NCI-H1417 (cell line): Measurements from ENCODE around the gene PLEKHM2.

Experiments used
- DNase-seq, 3 experiments: peaks; one replicate each; lab custom pipeline; 2025; lab: John Stamatoyannopoulos, UW

The PLEKHM2 gene

DNA sequence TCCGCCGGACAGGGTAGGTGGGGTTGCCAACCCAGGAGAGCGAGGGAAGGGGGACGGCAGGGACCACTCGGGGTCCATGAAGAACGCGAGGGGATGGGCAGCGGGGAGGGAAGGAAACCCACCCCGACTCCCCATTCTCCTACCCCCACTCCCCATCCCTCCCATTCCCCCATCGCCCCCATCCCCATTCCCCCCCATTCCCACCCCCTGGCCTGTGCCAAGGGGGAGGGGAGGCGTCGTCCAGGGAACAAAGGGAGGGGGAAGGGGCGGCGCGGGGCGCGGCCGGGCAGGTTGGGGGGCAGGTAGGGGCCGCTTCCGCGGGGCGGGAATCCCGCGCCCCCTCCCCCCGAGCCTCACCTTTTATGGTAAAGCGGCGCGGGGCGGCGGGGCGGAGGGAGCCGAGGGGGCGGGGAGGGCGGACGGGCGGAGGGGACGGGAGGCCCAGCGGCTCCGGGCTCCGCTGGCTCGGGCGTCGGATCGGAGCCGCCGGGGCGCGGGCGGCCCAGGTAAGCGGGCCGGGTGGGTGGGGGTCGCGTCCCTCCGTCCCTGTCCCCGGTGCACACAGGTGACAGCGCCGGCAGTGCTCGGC, 74.3 kb downstream of the PLEKHM2 start, which contains the start of gene FBLIM1:
Gene FBLIM1 (plus strand): TSS at position 453 of the 589 bp plus-strand sequence. CDS start 6,189 bp downstream, outside the sequence.
- DNase-seq: peak in 2 of 3 experiments; percentile 46 to 71

GRCh38 chr1:15758953-15759661, 75.0 kb downstream of the PLEKHM2 start:
- peak in 2 of 3 experiments; percentile 46 to 71 for DNase-seq

GRCh38 chr1:15760520-15761211, 76.5 kb downstream of the PLEKHM2 start:
- DNase-seq: no peak

DNA sequence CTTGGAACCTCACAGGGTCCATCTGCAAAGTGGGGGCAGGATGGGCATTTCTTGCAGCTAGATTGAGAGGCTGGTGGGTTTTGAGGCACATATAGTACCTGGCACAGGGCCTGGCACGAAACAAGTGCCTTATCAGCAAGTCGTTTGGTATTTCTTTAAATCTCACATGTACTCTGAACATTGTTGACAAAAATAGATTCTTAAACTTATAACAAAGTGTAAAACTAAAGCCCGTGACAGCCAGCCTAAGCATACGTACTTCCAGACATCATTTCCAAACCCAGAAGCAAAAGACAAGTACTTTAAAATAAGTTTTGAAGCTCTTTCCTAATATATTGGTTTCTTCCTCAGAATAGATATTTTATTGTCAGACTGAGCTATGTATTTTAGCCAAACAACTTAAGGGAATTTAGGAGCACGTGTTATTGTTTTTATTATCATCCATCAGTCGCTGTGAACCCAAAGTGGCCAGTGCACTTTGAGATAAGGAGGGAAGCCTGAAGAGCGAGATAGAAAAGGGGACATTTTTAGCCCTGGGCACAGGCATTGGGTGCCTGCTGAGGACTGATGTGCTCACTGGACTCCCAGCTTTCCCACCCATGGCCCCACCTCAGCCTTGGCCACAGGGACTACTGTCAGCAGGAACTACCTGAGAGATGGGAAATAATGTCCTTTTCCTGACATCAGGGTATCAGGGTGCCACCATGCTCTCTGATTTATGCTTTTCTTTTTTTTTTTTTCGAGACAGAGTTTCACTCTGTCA, 77.4 kb downstream of the PLEKHM2 start:
- no peak for DNase-seq

- DNase-seq: no peak
These were observed 78.4 kb downstream of the PLEKHM2 start for GRCh38 chr1:15762546-15762945.

DNA sequence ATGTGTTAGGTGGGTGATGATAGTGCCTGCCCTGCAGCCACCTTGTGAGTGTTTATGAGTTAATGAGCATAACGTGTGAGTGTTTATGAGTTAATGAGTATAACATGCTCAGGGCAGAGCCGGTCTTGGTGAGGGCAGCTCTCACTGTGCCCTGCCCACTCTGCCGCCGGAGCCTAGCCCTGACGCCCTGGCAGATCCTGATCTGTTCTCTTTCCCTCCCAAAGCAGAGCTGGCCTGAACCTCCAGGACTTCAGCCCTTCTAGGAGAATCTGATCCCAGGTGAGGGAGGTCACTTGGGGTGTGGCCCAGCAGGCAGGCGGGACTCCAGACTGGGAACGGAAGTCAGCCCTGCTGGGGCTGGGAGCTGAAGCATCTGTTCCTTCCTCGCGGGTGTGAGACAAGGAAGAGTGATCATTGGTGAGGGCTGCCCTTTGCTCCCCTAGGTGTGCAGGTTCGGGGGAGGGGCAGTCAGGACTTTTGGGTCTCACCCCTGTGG, 80.2 kb downstream of the PLEKHM2 start:
- DNase-seq: no peak

DNA sequence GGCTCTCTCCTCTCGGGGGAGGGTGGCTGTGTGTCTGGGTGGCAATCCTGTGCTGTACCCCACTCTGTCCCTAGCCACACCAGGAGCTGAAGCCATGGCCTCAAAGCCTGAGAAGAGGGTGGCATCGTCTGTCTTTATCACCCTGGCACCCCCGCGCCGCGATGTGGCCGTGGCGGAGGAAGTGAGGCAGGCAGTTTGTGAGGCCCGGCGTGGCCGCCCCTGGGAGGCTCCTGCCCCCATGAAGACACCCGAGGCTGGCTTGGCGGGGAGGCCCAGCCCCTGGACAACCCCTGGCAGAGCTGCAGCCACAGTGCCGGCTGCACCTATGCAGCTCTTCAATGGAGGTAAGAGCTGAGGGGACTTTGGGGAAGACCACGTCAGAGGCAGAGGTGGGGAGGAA, 80.8 kb downstream of the PLEKHM2 start:
- DNase-seq: no peak

DNA sequence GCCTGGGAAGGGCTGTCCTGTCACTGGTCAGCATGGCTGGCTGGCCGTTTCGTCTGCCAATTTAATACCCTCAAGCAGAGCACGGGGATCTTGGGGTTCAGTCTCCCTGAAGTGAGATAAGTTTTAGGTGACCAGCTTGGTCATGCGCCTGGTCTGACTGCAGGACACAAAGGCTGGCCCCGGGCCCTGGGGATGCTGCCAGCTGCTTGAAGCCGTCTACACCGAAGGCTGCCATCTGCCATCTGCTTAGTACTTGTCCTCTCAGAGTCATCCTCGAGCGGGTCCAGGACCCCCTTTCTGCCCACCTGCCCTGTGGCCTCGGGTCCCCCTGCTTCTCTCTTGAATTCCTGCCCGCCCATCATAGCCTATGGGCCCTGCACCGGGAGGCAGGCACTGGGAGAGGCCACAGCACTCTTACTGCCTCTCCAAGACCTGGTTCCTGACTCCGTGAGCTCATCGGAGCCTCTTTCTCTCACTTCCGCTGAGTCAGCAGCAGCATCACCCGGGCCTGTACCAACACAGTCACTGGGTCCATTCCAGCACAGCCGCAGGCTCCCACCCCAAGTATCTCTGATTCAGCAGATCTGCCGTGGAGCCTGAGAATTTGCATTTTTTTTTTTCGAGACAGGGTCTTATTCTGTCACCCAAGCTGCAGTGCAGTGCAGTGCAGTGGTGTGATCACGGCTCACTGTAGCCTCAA, 81.5 kb downstream of the PLEKHM2 start:
- no peak for DNase-seq

DNA sequence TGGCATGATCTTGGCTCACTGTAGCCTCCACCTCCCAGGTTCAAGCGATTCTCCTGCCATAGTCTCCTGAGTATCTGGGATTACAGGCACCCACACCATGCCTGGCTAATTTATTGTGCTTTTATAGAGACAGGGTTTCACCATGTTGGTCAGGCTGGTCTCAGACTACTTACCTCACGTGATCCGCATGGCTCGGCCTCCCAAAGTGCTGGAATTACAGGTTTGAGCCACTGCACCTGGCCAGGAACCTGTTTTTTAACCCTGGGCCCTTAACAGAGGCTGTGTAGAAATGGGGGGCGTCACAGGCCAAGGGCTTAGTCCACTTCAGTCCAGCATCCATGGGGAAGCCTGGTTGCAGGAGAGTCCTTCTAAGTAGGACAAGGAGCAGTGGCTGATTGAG, 83.8 kb downstream of the PLEKHM2 start:
- DNase-seq: no peak

- DNase-seq: no peak
These were observed 84.3 kb downstream of the PLEKHM2 start for GRCh38 chr1:15768388-15768787.

DNA sequence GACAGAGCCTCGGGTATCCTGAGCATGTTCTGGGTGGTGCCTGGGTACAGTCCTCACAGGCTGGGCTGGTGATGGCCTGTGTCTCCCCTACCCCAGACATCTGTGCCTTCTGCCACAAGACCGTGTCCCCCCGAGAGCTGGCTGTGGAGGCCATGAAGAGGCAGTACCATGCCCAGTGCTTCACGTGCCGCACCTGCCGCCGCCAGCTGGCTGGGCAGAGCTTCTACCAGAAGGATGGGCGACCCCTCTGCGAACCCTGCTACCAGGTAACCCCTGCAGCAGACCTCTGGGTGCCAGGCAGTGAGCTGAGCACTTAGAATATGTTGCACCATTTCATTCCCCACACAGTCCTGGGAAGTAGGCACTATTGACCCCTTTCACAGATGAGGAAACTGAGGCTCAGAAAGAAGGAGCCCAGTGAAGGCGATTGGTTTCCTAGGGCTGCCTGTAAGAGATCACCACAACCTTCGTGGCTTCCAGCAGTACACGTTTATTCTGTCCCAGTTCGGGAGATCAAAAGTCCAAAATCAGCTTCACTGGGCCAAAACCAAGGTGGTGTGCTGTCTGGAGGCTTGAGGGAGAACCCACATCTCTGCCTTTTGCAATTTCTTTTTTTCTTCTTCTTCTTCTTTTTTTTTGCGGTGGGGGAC, 86.3 kb downstream of the PLEKHM2 start:
- DNase-seq: no peak

GRCh38 chr1:15771836-15772515, 87.9 kb downstream of the PLEKHM2 start:
- DNase-seq: no peak

DNA sequence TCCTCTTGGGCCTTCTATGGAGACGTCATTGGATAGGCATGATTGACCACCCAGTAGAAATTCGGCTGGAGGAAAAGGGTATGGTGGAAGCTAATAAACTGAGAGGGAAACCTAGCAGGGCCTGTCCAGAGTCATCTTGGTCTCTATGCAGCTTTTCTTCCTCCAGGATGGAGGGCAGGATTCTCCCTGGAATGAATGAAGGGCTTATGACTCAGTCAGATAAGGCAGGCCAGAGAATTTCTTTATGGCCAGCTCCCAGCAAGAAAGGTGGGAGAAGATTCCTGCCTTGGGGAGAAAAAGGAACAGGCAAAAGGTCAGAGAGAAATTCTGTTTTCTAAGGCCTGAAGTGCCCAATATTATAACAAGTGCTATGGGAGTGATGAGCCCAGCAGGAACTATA, 91.6 kb downstream of the PLEKHM2 start:
- no peak for DNase-seq

- DNase-seq: no peak
These were observed 94.0 kb downstream of the PLEKHM2 start for GRCh38 chr1:15777909-15778707.
